Endodermal cell (in vitro differentiated cells): ENCODE measurements around the gene DOK3. TPM values are rescaled to one million over a fixed set of nuclear protein-coding genes. Genes with fewer than 3 reads are reported as not detected.
"Not testable (repeated sequence)": the region's sequence is repeated elsewhere in the genome, so short reads cannot be mapped to it uniquely, and the experiment has no call there.

ENCODE experiments used
- DNase-seq: peaks from one replicate; pipeline ENCODE4 v3.0.0-alpha.2; 2017
- H3K27ac ChIP-seq: 2 replicates; pipeline ENCODE4 v1.5.1; 2013; ENCODE audit warnings: mild to moderate bottlenecking, low read depth, low read length, moderate library complexity
- H3K27me3 ChIP-seq: 2 replicates; pipeline ENCODE4 v1.6.1; 2013; ENCODE audit warnings: mild to moderate bottlenecking, low read length, moderate library complexity; ENCODE audit not compliant: insufficient read depth, control insufficient read depth, poor library complexity, severe bottlenecking
- H3K36me3 ChIP-seq: 2 replicates; pipeline ENCODE4 v1.7.0; 2013; ENCODE audit warnings: mild to moderate bottlenecking, low read length, moderate library complexity; ENCODE audit not compliant: control insufficient read depth, insufficient read depth
- H3K4me1 ChIP-seq: one replicate; pipeline ENCODE4 v1.7.0; 2013; ENCODE audit warnings: low read length; ENCODE audit not compliant: control insufficient read depth, insufficient read depth
- H3K4me3 ChIP-seq: 2 replicates; pipeline ENCODE4 v1.5.1; 2013; ENCODE audit warnings: mild to moderate bottlenecking, low read length, moderate library complexity
- H3K9ac ChIP-seq: 2 replicates; pipeline ENCODE4 v1.6.1; 2013; ENCODE audit warnings: mild to moderate bottlenecking, low read length, moderate library complexity; ENCODE audit not compliant: poor library complexity, severe bottlenecking; ENCODE audit errors: extremely low read depth
- H3K9me3 ChIP-seq: 2 replicates; pipeline ENCODE4 v1.6.1; 2013; ENCODE audit warnings: mild to moderate bottlenecking, low read length, moderate library complexity; ENCODE audit not compliant: control insufficient read depth
- H3K27ac Mint-ChIP-seq: 2 replicates; pipeline ENCODE4 v1.8.0; 2020; ENCODE audit warnings: mixed read lengths
- H3K27me3 Mint-ChIP-seq: 2 replicates; pipeline ENCODE4 v1.8.0; 2021; ENCODE audit warnings: mild to moderate bottlenecking, mixed read lengths; ENCODE audit not compliant: insufficient read depth
- H3K36me3 Mint-ChIP-seq: 2 replicates; pipeline ENCODE4 v1.8.0; 2020; ENCODE audit warnings: low read depth, mixed read lengths
- H3K4me1 Mint-ChIP-seq: 2 replicates; pipeline ENCODE4 v1.8.0; 2020; ENCODE audit warnings: mixed read lengths
- H3K4me3 Mint-ChIP-seq: 2 replicates; pipeline ENCODE4 v1.8.0; 2020; ENCODE audit warnings: mild to moderate bottlenecking, moderate library complexity, mixed read lengths
- H3K9me3 Mint-ChIP-seq: 2 replicates; pipeline ENCODE4 v1.8.0; 2020; ENCODE audit warnings: mild to moderate bottlenecking, mixed read lengths
- CTCF ChIP-seq: fragments of 200-600 bp; sonication (generic); conservative IDR thresholded peaks from 2 replicates; pipeline ENCODE4 v1.5.0; 2021; ENCODE audit warnings: antibody characterized with exemption, mild to moderate bottlenecking
- WGBS, 2 experiments: methylation state at CpG; one replicate each; pipeline versions ENCODE4 v1.1.5 to v1.1.7; 2013; ENCODE audit warnings: missing lambda C conversion rate in 2 of 2, mixed read lengths in 1 of 2; ENCODE audit not compliant: insufficient coverage in 1 of 2, insufficient read length in 1 of 2; 5-methylcytosine and 5-hydroxymethylcytosine counted together
- total RNA-seq, 2 donors: library from RNA; stranded (reverse); fragmentation: NEBNext Ultra II Directional in 1 of 2; extraction: Animal tissue kit (Norgen Biotek cat#: 25700) in 1 of 2; gene quantifications; 2 replicates in 1 of 2; 3 replicates in 1 of 2; pipeline ENCODE4 v1.2.1, GENCODE V29; 2021

DOK3 gene
- total RNA-seq, 2 donors from 2014 or later = 2.1 to 7.7 TPM

- Histone ChIP-seq H3K27me3 (no peaks in the 10 kb centered on the region), H3K36me3 (peaks cover 87% of the 10 kb centered on the region), H3K4me3 (no peak overlapping the region), H3K27ac (no peak overlapping the region), H3K9ac (no peak overlapping the region), H3K4me1 (no peaks in the 10 kb centered on the region), H3K9me3 (no peaks in the 10 kb centered on the region)
- H3K4me1 Mint-ChIP-seq = no peaks in the 10 kb centered on the region
- H3K4me3 Mint-ChIP-seq = no peak overlapping the region
- H3K27me3 Mint-ChIP-seq = no peaks in the 10 kb centered on the region
- peaks cover 64% of the 10 kb centered on the region for H3K36me3 Mint-ChIP-seq
- H3K27ac Mint-ChIP-seq = no peak overlapping the region
- no peaks in the 10 kb centered on the region for H3K9me3 Mint-ChIP-seq
- no peak for TF ChIP-seq CTCF
- 94% methylated on average over 3 to 10 of the region's 10 CpGs for WGBS, 2 experiments
- no peak for DNase-seq
These were observed 26.8 kb upstream of the DOK3 start for GRCh38 chr5:177536386-177536785.

- H3K27me3 Mint-ChIP-seq = no peaks in the 10 kb centered on the region
- WGBS, 2 experiments = 86 to 91% methylated on average over 6 to 7 of the region's 7 CpGs
These were observed 25.5 kb upstream of the DOK3 start for GRCh38 chr5:177535125-177535524.

GRCh38 chr5:177534433-177534832 lies 24.8 kb upstream of the DOK3 start:
- not testable (repeated sequence) for H3K4me1 ChIP-seq, H3K27ac Mint-ChIP-seq, H3K4me1 Mint-ChIP-seq, DNase-seq, H3K9me3 ChIP-seq, H3K9ac ChIP-seq, H3K9me3 Mint-ChIP-seq, H3K27ac ChIP-seq, H3K27me3 ChIP-seq, H3K4me3 Mint-ChIP-seq, H3K27me3 Mint-ChIP-seq, H3K4me3 ChIP-seq
- WGBS, 2 experiments = 95 to 96% methylated on average over 5 to 7 of the region's 7 CpGs
- peaks cover 65% of the 10 kb centered on the region for H3K36me3 Mint-ChIP-seq
- H3K36me3 ChIP-seq = peaks cover 91% of the 10 kb centered on the region

More at GRCh38 chr5:177535125-177535524, 25.5 kb upstream of the DOK3 start:
- Histone ChIP-seq H3K9ac (no peak overlapping the region), H3K9me3 (no peaks in the 10 kb centered on the region), H3K4me1 (no peaks in the 10 kb centered on the region), H3K27ac (no peak overlapping the region), H3K36me3 (peaks cover 89% of the 10 kb centered on the region), H3K4me3 (no peak overlapping the region), H3K27me3 (no peaks in the 10 kb centered on the region)
- H3K36me3 Mint-ChIP-seq = peaks cover 65% of the 10 kb centered on the region
- no peaks in the 10 kb centered on the region for H3K9me3 Mint-ChIP-seq
- H3K27ac Mint-ChIP-seq = no peak overlapping the region
- DNase-seq = no peak
- TF ChIP-seq CTCF = no peak
- no peak overlapping the region for H3K4me3 Mint-ChIP-seq
- H3K4me1 Mint-ChIP-seq = no peaks in the 10 kb centered on the region
